KOPT-K1 (cell line): ENCODE measurements around the gene KLRC2.
"Not testable (repeated sequence)": the region's sequence is repeated elsewhere in the genome, so short reads cannot be mapped to it uniquely, and the experiment has no call there.

Experiments
- H3K27ac ChIP-seq: fragments of 200-600 bp; sonication (generic); 2 replicates; pipeline ENCODE4 v1.5.1; 2016; ENCODE audit warnings: antibody characterized with exemption, mild to moderate bottlenecking, low read depth, low read length; ENCODE audit not compliant: poor library complexity, severe bottlenecking
- H3K36me3 ChIP-seq: fragments of 200-600 bp; sonication (generic); 2 replicates; pipeline ENCODE4 v1.5.1; 2017; ENCODE audit warnings: antibody characterized with exemption, mild to moderate bottlenecking, low read length, moderate library complexity; ENCODE audit not compliant: insufficient read depth
- H3K9me3 ChIP-seq: fragments of 200-600 bp; sonication (generic); 2 replicates; pipeline ENCODE4 v1.5.1; 2017; ENCODE audit warnings: antibody characterized with exemption, low read length, mild to moderate bottlenecking; ENCODE audit not compliant: insufficient read depth, poor library complexity, severe bottlenecking

The KLRC2 gene

GRCh38 chr12:10392394-10392930, 43.3 kb downstream of the KLRC2 start:
- Histone ChIP-seq H3K36me3 (no peaks in the 10 kb centered on the region), H3K9me3 (no peaks in the 10 kb centered on the region), H3K27ac (no peak overlapping the region)

GRCh38 chr12:10390991-10391390, 44.8 kb downstream of the KLRC2 start:
- H3K36me3 ChIP-seq, H3K9me3 ChIP-seq, H3K27ac ChIP-seq: not testable (repeated sequence)

- Histone ChIP-seq H3K36me3 (no peaks in the 10 kb centered on the region), H3K27ac (no peak within 1 kb of the TSS), H3K9me3 (no peaks in the 10 kb centered on the region)
Measured at GRCh38 chr12:10389904-10390303, 45.9 kb downstream of the KLRC2 start, which contains the start of gene KLRK1. Gene KLRK1 (minus strand): TSS chr12:10390041. CDS start chr12:10388810, 1,231 bp downstream.

- no peaks in the 10 kb centered on the region for H3K36me3 ChIP-seq
- H3K9me3 ChIP-seq, result peaks cover 4% of the 10 kb centered on the region
- no peak overlapping the region for H3K27ac ChIP-seq
Measured at GRCh38 chr12:10388624-10389413, 47.0 kb downstream of the KLRC2 start.

- not testable (repeated sequence) for H3K27ac ChIP-seq, H3K36me3 ChIP-seq, H3K9me3 ChIP-seq
Measured at GRCh38 chr12:10387498-10387897, 48.3 kb downstream of the KLRC2 start.

GRCh38 chr12:10386857-10387256, 49.0 kb downstream of the KLRC2 start:
- H3K9me3 ChIP-seq, result peaks cover 4% of the 10 kb centered on the region

GRCh38 chr12:10385166-10385613, 50.6 kb downstream of the KLRC2 start:
- Histone ChIP-seq H3K27ac (no peak overlapping the region), H3K9me3 (peaks cover 4% of the 10 kb centered on the region), H3K36me3 (no peaks in the 10 kb centered on the region)

More at GRCh38 chr12:10386857-10387256, 49.0 kb downstream of the KLRC2 start:
- H3K27ac ChIP-seq, result no peak overlapping the region
- H3K36me3 ChIP-seq, result no peaks in the 10 kb centered on the region

GRCh38 chr12:10384191-10384590, 51.6 kb downstream of the KLRC2 start:
- no peaks in the 10 kb centered on the region for H3K36me3 ChIP-seq

GRCh38 chr12:10381928-10382628, 53.7 kb downstream of the KLRC2 start:
- no peaks in the 10 kb centered on the region for H3K36me3 ChIP-seq
- H3K27ac ChIP-seq, result no peak overlapping the region
- H3K9me3 ChIP-seq, result peaks cover 4% of the 10 kb centered on the region

More at GRCh38 chr12:10384191-10384590, 51.6 kb downstream of the KLRC2 start:
- H3K9me3 ChIP-seq, result peaks cover 4% of the 10 kb centered on the region
- no peak overlapping the region for H3K27ac ChIP-seq
